ENCODE measurements around the gene DCTN2.

DNA sequence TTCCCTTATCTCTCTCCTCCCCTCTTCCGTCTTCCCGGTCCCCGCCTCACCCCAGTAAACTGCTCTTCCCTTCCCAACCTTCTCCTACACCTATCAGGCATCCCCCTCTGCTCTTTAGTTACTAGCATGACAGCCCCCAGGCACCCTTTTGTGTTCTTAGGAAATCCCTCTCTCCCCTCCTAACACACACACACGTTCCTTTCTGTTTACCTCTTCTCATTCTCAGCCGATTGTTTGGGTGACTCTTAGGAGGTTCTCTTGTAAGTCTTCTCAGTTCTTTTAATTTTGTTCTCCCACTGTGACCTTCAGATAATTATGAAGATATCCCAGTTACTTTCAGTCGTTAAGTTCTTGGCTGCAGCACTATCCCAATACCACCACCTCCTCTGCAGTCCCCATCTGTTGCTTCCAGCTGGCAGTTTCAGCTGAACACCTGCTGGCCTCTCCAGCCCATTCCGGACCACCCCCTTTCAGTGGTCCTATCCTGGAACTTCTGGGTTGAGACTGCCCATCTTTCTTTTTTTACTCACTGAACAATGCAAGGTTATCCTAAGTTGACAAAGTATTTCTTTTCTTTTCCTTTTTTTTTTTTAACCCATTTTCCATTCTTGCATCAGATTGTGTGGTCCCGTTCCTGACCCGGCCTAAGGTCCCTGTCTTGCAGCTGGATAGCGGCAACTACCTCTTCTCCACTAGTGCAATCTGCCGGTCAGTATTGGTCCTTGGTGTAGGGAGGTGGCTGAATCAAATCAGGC is 58.4 kb downstream of the DCTN2 start:
- TF ChIP-seq, protein P1, sequence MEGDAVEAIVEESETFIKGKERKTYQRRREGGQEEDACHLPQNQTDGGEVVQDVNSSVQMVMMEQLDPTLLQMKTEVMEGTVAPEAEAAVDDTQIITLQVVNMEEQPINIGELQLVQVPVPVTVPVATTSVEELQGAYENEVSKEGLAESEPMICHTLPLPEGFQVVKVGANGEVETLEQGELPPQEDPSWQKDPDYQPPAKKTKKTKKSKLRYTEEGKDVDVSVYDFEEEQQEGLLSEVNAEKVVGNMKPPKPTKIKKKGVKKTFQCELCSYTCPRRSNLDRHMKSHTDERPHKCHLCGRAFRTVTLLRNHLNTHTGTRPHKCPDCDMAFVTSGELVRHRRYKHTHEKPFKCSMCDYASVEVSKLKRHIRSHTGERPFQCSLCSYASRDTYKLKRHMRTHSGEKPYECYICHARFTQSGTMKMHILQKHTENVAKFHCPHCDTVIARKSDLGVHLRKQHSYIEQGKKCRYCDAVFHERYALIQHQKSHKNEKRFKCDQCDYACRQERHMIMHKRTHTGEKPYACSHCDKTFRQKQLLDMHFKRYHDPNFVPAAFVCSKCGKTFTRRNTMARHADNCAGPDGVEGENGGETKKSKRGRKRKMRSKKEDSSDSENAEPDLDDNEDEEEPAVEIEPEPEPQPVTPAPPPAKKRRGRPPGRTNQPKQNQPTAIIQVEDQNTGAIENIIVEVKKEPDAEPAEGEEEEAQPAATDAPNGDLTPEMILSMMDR (conservative IDR thresholded peaks at IDR 0.05; ENCODE audit: low read depth, low read length): no peak
- TF ChIP-seq EZH2 (IDR thresholded peaks at IDR 0.05; ENCODE audit: borderline replicate concordance, low read depth, low read length, poor library complexity, severe bottlenecking): no peak

Measured in A673 (cell line).